ENCODE data around the gene PCSK6. TPM values are rescaled to one million over a fixed set of nuclear protein-coding genes. Genes with fewer than 3 reads are reported as not detected.

The PCSK6 gene
- total RNA-seq, 1 experiment from 2014 or later, result 69.5 TPM

DNA sequence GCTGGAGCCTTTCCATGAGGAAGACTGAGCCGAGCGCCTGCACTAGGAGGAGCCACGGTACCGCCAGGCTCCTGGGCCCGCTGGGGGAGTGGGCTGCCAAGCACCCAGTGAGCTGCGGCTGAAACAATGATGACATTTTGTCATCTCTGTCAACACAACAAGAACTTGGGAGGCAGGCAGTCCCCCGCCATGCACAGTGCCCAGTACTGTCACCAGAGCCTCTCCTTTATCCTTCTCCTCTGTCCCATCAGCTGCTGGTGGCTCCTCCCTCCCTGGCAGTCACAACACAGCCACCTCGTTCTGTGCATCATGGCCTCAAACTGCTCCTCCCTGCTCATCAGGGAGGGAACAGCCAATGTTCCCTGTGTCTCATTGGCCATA lies 34.0 kb upstream of the PCSK6 start:
- no peak overlapping the region for H3K27ac Mint-ChIP-seq (ENCODE audit: unreplicated experiment)
- Histone ChIP-seq H3K9me3 (peaks cover 3% of the 10 kb centered on the region; the same call in 1 of the 2 replicates), H3K4me3 (ENCODE audit: low read depth, low read length) (no peak overlapping the region), H3K36me3 (ENCODE audit: control insufficient read depth, insufficient read depth, low read length) (no peaks in the 10 kb centered on the region), H3K4me1 (peaks cover 16% of the 10 kb centered on the region), H3K27me3 (replicated peaks; ENCODE audit: control insufficient read depth, insufficient read depth, low read length) (no peaks in the 10 kb centered on the region)
- intact Hi-C loops (cut with micrococcal nuclease; ENCODE audit: unreplicated experiment), result no loop called here
- POLR2A ChIA-PET, result no interaction called here
- H3K27me3 Mint-ChIP-seq (ENCODE audit: insufficient read depth, unreplicated experiment), result peaks cover 6% of the 10 kb centered on the region
- no peak overlapping the region for H3K4me3 Mint-ChIP-seq (ENCODE audit: unreplicated experiment)
- no peaks in the 10 kb centered on the region for H3K36me3 Mint-ChIP-seq (ENCODE audit: insufficient read depth, unreplicated experiment)
- H3K9me3 Mint-ChIP-seq (ENCODE audit: unreplicated experiment), result peaks cover 15% of the 10 kb centered on the region
- no peak for DNase-seq
- TF ChIP-seq CTCF (IDR thresholded peaks at IDR 0.05; ENCODE audit: insufficient read depth in 1 of 2, low read depth in 1 of 2, low read length in 1 of 2, severe bottlenecking in 1 of 2, unreplicated experiment in 1 of 2), result no peak
- CTCF ChIA-PET, result no interaction called here
- peaks cover 7% of the 10 kb centered on the region for H3K4me1 Mint-ChIP-seq (ENCODE audit: low read depth, unreplicated experiment)
- no TSS peak for BruUV-seq (replicated peaks)

- TF ChIP-seq CTCF (IDR thresholded peaks at IDR 0.05; ENCODE audit: insufficient read depth in 1 of 2, low read depth in 1 of 2, low read length in 1 of 2, severe bottlenecking in 1 of 2, unreplicated experiment in 1 of 2), result no peak
- POLR2A ChIA-PET, result no interaction called here
These were observed 33.4 kb upstream of the PCSK6 start for GRCh38 chr15:101522621-101523559.

DNA sequence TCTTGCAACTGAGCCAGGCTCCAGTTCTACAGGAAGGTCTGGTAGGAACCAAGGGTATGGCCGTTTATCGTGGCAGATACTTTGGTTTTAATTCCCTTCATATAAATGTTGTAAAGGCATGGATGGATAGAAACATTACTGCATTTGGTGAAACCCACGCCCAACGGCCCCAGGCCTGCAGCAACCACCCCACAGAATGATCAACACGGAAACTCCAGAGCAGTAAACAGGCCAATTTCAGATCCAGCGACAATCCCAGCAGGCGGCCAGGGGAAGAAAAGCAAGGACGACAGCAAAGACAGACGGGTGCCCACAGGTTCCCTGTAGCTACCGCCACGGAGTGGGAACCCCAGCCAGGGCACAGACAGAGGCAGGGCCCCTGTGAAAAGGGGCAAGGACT lies 32.6 kb upstream of the PCSK6 start:
- CTCF ChIA-PET, result no interaction called here
- Mint-ChIP-seq H3K27me3 (ENCODE audit: insufficient read depth, unreplicated experiment) (peaks cover 6% of the 10 kb centered on the region), H3K36me3 (ENCODE audit: insufficient read depth, unreplicated experiment) (no peaks in the 10 kb centered on the region), H3K4me1 (ENCODE audit: low read depth, unreplicated experiment) (no peaks in the 10 kb centered on the region), H3K4me3 (ENCODE audit: unreplicated experiment) (no peak overlapping the region), H3K27ac (ENCODE audit: unreplicated experiment) (no peak overlapping the region), H3K9me3 (ENCODE audit: unreplicated experiment) (peaks cover 26% of the 10 kb centered on the region)
- Histone ChIP-seq H3K4me3 (ENCODE audit: low read depth, low read length) (no peak overlapping the region), H3K9me3 (peaks cover 15% of the 10 kb centered on the region; the same call in 1 of the 2 replicates), H3K27me3 (replicated peaks; ENCODE audit: control insufficient read depth, insufficient read depth, low read length) (no peaks in the 10 kb centered on the region), H3K36me3 (ENCODE audit: control insufficient read depth, insufficient read depth, low read length) (no peaks in the 10 kb centered on the region), H3K4me1 (peaks cover 2% of the 10 kb centered on the region)
- no peak for TF ChIP-seq CTCF (IDR thresholded peaks at IDR 0.05; ENCODE audit: insufficient read depth in 1 of 2, low read depth in 1 of 2, low read length in 1 of 2, severe bottlenecking in 1 of 2, unreplicated experiment in 1 of 2)
- POLR2A ChIA-PET, result no interaction called here
- no TSS peak for BruUV-seq (replicated peaks)
- DNase-seq, result no peak
- intact Hi-C loops (cut with micrococcal nuclease; ENCODE audit: unreplicated experiment), result no loop called here

More at GRCh38 chr15:101522621-101523559, 33.4 kb upstream of the PCSK6 start:
- CTCF ChIA-PET, result no interaction called here
- no peak overlapping the region for H3K27ac Mint-ChIP-seq (ENCODE audit: unreplicated experiment)
- no peak overlapping the region for H3K4me3 ChIP-seq (ENCODE audit: low read depth, low read length)
- peaks cover 2% of the 10 kb centered on the region for H3K4me1 Mint-ChIP-seq (ENCODE audit: low read depth, unreplicated experiment)
- BruUV-seq (replicated peaks), result no TSS peak
- H3K4me3 Mint-ChIP-seq (ENCODE audit: unreplicated experiment), result no peak overlapping the region
- peaks cover 10% of the 10 kb centered on the region; the same call in 1 of the 2 replicates for H3K9me3 ChIP-seq
- DNase-seq, result no peak
- intact Hi-C loops (cut with micrococcal nuclease; ENCODE audit: unreplicated experiment), result no loop called here
- no peaks in the 10 kb centered on the region for H3K36me3 ChIP-seq (ENCODE audit: control insufficient read depth, insufficient read depth, low read length)
- peaks cover 10% of the 10 kb centered on the region for H3K4me1 ChIP-seq
- H3K27me3 Mint-ChIP-seq (ENCODE audit: insufficient read depth, unreplicated experiment), result peaks cover 6% of the 10 kb centered on the region
- H3K9me3 Mint-ChIP-seq (ENCODE audit: unreplicated experiment), result peaks cover 22% of the 10 kb centered on the region
- H3K27me3 ChIP-seq (replicated peaks; ENCODE audit: control insufficient read depth, insufficient read depth, low read length), result no peaks in the 10 kb centered on the region
- H3K36me3 Mint-ChIP-seq (ENCODE audit: insufficient read depth, unreplicated experiment), result no peaks in the 10 kb centered on the region

All from Caco-2 (cell line).